HCT116 (cell line): Measurements from ENCODE around the gene MON1B. TPM values are rescaled to one million over a fixed set of nuclear protein-coding genes. Genes with fewer than 3 reads are reported as not detected.

ENCODE experiments used
- ATAC-seq: fragments of 200-7000 bp; cut with Tn5 transposase; 2 replicates; pipeline ENCODE4 v1.9.1; 2020; ENCODE audit warnings: mild to moderate bottlenecking, moderate library complexity
- BruUV-seq: library from RNA; stranded (reverse); fragments of 400-500 nt; replicated peaks from 2 replicates; lab custom pipeline; 2021; lab: Mats Ljungman, UMichigan
- CTCF ChIA-PET: fragments of 300-600 bp; sonication (Branson Sonifier 250); formaldehyde crosslinking; loops from one replicate; lab custom pipeline; 2021; ENCODE audit warnings: antibody characterized with exemption; lab: Charles Lee
- POLR2A ChIA-PET: fragments of 300-600, 350-600 bp; sonication (Branson Sonifier 250); formaldehyde crosslinking; loops from one replicate; lab custom pipeline; 2021; ENCODE audit warnings: antibody characterized with exemption; lab: Charles Lee
- RAD21 ChIA-PET, 2 experiments: fragments of 300-600 bp; sonication (Branson Sonifier 250); formaldehyde crosslinking; loops; one replicate each; lab custom pipeline; 2023; ENCODE audit warnings: low total read pairs in 2 of 2; ENCODE audit not compliant: uncharacterized antibody in 2 of 2, unreplicated experiment in 2 of 2, low non-redundant PET in 1 of 2; lab: Charles Lee
- DNase-seq: peaks from one replicate; pipeline ENCODE4 v3.0.0-alpha.2; 2010; ENCODE audit warnings: low read depth, low spot score
- H2AFZ ChIP-seq: fragments of 200-600 bp; shearing (Covaris generic), sonication (generic); 2 replicates; pipeline ENCODE4 v1.6.1; 2017; ENCODE audit warnings: low read depth, mixed run types, mixed read lengths, antibody characterized with exemption, low read length; ENCODE audit not compliant: poor library complexity, severe bottlenecking
- H3K27ac ChIP-seq: 2 replicates; pipeline ENCODE4 v1.5.1; 2012; ENCODE audit warnings: low read depth, low read length
- H3K27me3 ChIP-seq: fragments of 200-600 bp; sonication (generic); 2 replicates; pipeline ENCODE4 v1.6.1; 2016; ENCODE audit warnings: mixed run types, low read length, mixed read lengths; ENCODE audit not compliant: insufficient read depth
- H3K36me3 ChIP-seq, 2 experiments: fragments of 200-500 bp in 1 of 2; fragments of 200-600 bp in 1 of 2; sonication (Bioruptor generic) in 1 of 2; sonication (generic) in 1 of 2; 2 replicates each; pipeline versions ENCODE4 v1.5.1 to v1.6.1; 2014 to 2016; ENCODE audit warnings: low read length in 2 of 2, inconsistent platforms in 1 of 2, mixed read lengths in 1 of 2, mixed run types in 1 of 2; ENCODE audit not compliant: insufficient read depth in 2 of 2, control insufficient read depth in 1 of 2
- H3K4me1 ChIP-seq, 2 experiments: fragments of 200-600 bp in 1 of 2; sonication (generic) in 1 of 2; 2 replicates each; pipeline versions ENCODE4 v1.5.1 to v1.6.1; 2012 to 2017; ENCODE audit warnings: low read length in 2 of 2, inconsistent platforms in 1 of 2, mild to moderate bottlenecking in 1 of 2, mixed read lengths in 1 of 2, mixed run types in 1 of 2, moderate library complexity in 1 of 2; ENCODE audit not compliant: insufficient read depth in 2 of 2, control insufficient read depth in 1 of 2
- H3K4me2 ChIP-seq: fragments of 200-600 bp; sonication (generic); 2 replicates; pipeline ENCODE4 v1.6.1; 2017; ENCODE audit warnings: mixed run types, low read length, mixed read lengths
- H3K4me3 ChIP-seq, 2 experiments: fragments of 200-600 bp in 1 of 2; sonication (generic) in 1 of 2; replicated peaks in 1 of 2; 2 replicates each; pipeline ENCODE4 v1.5.1; 2011 to 2016; ENCODE audit warnings: low read length in 2 of 2, control low read depth in 1 of 2, low read depth in 1 of 2, mild to moderate bottlenecking in 1 of 2, mixed read lengths in 1 of 2, mixed run types in 1 of 2
- H3K79me2 ChIP-seq: fragments of 200-600 bp; sonication (generic); 2 replicates; pipeline ENCODE4 v1.6.1; 2017; ENCODE audit warnings: mild to moderate bottlenecking, mixed run types, low read length, moderate library complexity, mixed read lengths; ENCODE audit not compliant: insufficient read depth
- H3K9ac ChIP-seq: fragments of 200-600 bp; sonication (generic); 2 replicates; pipeline ENCODE4 v1.6.1; 2016; ENCODE audit warnings: low read length, mixed read lengths
- H3K9me2 ChIP-seq: fragments of 200-600 bp; sonication (generic), shearing (Covaris generic); 2 replicates; pipeline ENCODE4 v1.6.1; 2017; ENCODE audit warnings: mixed run types, mild to moderate bottlenecking, moderate library complexity; ENCODE audit not compliant: insufficient read depth
- H3K9me3 ChIP-seq, 2 experiments: fragments of 200-500 bp in 1 of 2; fragments of 200-600 bp in 1 of 2; sonication (Bioruptor generic) in 1 of 2; sonication (generic) in 1 of 2; 2 replicates each; pipeline ENCODE4 v1.6.1; 2014 to 2017; ENCODE audit warnings: low read length in 2 of 2, mixed read lengths in 2 of 2, inconsistent platforms in 1 of 2, low read depth in 1 of 2, mild to moderate bottlenecking in 1 of 2, mixed run types in 1 of 2, moderate library complexity in 1 of 2; ENCODE audit not compliant: control insufficient read depth in 1 of 2, insufficient read depth in 1 of 2
- H4K20me1 ChIP-seq: fragments of 200-600 bp; sonication (generic), shearing (Covaris generic); 2 replicates; pipeline ENCODE4 v1.6.1; 2017; ENCODE audit warnings: mixed run types, mild to moderate bottlenecking, moderate library complexity; ENCODE audit not compliant: insufficient read depth
- EGR1 ChIP-seq: IDR thresholded peaks from 2 replicates; pipeline ENCODE4 v1.6.1; 2012; ENCODE audit warnings: low read depth
- EZH2phosphoT487 ChIP-seq: fragments of 200-600 bp; IDR thresholded peaks from 2 replicates; pipeline ENCODE4 v1.6.1; 2018; ENCODE audit warnings: antibody characterized with exemption, borderline replicate concordance
- FOSL1 ChIP-seq: IDR thresholded peaks from 2 replicates; pipeline ENCODE4 v1.6.1; 2012; ENCODE audit warnings: low read depth
- POLR2A ChIP-seq: IDR thresholded peaks from 2 replicates; pipeline ENCODE4 v1.7.0; 2011; ENCODE audit warnings: borderline replicate concordance; ENCODE audit not compliant: insufficient read depth, insufficient read length; ENCODE audit errors: extremely low read depth
- RAD21 ChIP-seq: IDR thresholded peaks from 2 replicates; pipeline ENCODE4 v1.6.1; 2012; ENCODE audit warnings: low read depth, mild to moderate bottlenecking
- TCF7L2 ChIP-seq: IDR thresholded peaks from 2 replicates; pipeline ENCODE4 v1.7.0; 2011; ENCODE audit warnings: borderline replicate concordance, inconsistent platforms; ENCODE audit not compliant: insufficient read depth, insufficient read length; ENCODE audit errors: extremely low read depth
- YY1 ChIP-seq: IDR thresholded peaks from 2 replicates; pipeline ENCODE4 v1.6.1; 2011; ENCODE audit warnings: low read length, low read depth, moderate library complexity, mild to moderate bottlenecking; ENCODE audit not compliant: insufficient replicate concordance; ENCODE audit errors: extremely low read depth
- ZBTB33 ChIP-seq: IDR thresholded peaks from 2 replicates; pipeline ENCODE4 v1.6.1; 2011; ENCODE audit warnings: mild to moderate bottlenecking, low read length, moderate library complexity; ENCODE audit not compliant: insufficient replicate concordance; ENCODE audit errors: extremely low read depth
- intact Hi-C: fragments of 100-400 bp; cut with micrococcal nuclease; formaldehyde crosslinking; loops from 2 replicates; pipeline ENCODE4 v1.10.0; 2022
- total RNA-seq: library from RNA; stranded (reverse); gene quantifications from one replicate; pipeline ENCODE4 v1.2.1, GENCODE V29; 2021; ENCODE audit not compliant: unreplicated experiment
- TF ChIP-seq, protein P1 (sequence below), 3 experiments: fragments of 200-600 bp in 1 of 3; sonication (generic) in 1 of 3; IDR thresholded peaks in 2 of 3; conservative IDR thresholded peaks in 1 of 3; 2 replicates each; pipeline ENCODE4 v1.5.1; 2012 to 2017; ENCODE audit warnings: low read depth in 2 of 3, low read length in 2 of 3, antibody characterized with exemption in 1 of 3, borderline replicate concordance in 1 of 3, control low read depth in 1 of 3, mild to moderate bottlenecking in 1 of 3, mixed read lengths in 1 of 3, mixed run types in 1 of 3, moderate library complexity in 1 of 3; ENCODE audit not compliant: insufficient read depth in 1 of 3
- TF ChIP-seq, protein P2 (sequence below): IDR thresholded peaks from 2 replicates; pipeline ENCODE4 v1.6.1; 2012

Gene MON1B
- total RNA-seq, 1 experiment from 2014 or later, result 34.7 TPM

- TF ChIP-seq RAD21 (no peak), YY1 (no peak), EZH2phosphoT487 (no peak), TCF7L2 (no peak), EGR1 (no peak), FOSL1 (no peak)
- Histone ChIP-seq H3K4me1 (no peaks in the 10 kb centered on the region), H3K27ac (no peak overlapping the region), H3K27me3 (peaks cover 20% of the 10 kb centered on the region), H3K36me3 (no peaks in the 10 kb centered on the region), H3K9ac (no peak overlapping the region), H3K9me2 (no peaks in the 10 kb centered on the region), H3K79me2 (no peaks in the 10 kb centered on the region), H4K20me1 (no peaks in the 10 kb centered on the region), H3K4me2 (no peak overlapping the region), H3K4me3 (no peak overlapping the region), H3K9me3 (no peaks in the 10 kb centered on the region), H2AFZ (no peak overlapping the region)
- ATAC-seq, result no peak
- intact Hi-C loops, result loop anchor here (5.0 kb wide), 1 partner anchor 1267 kb away; no protein-coding TSS in a partner anchor
- DNase-seq, result no peak
- ChIA-PET CTCF (interaction anchor here (1.0 to 3.5 kb wide), 4 partner anchors 46 to 1381 kb away, joined by 3 to 47 read pairs (median 4); no protein-coding TSS in a partner anchor), POLR2A (no interaction called here), RAD21 (no interaction called here)
- BruUV-seq, result no TSS peak
These were observed 22.1 kb upstream of the MON1B start for GRCh38 chr16:77168901-77169300.

GRCh38 chr16:77169650-77170236 is 21.2 kb upstream of the MON1B start:
- no peaks in the 10 kb centered on the region for H3K4me1 ChIP-seq
- ATAC-seq (peak; percentile 87), DNase-seq (peak; percentile 42)
- ChIA-PET CTCF (interaction anchor here (1.2 to 3.5 kb wide), 7 partner anchors 11 to 1382 kb away, joined by 3 to 47 read pairs (median 11); no protein-coding TSS in a partner anchor), RAD21 (no interaction called here)
- no peaks in the 10 kb centered on the region for H3K9me3 ChIP-seq
- H3K9me2 ChIP-seq, result no peaks in the 10 kb centered on the region
- no peak overlapping the region for H2AFZ ChIP-seq
- TF ChIP-seq POLR2A (no peak), ZBTB33 (no peak), RAD21 (peak; percentile 75), TCF7L2 (no peak)
- TF ChIP-seq, protein P1, sequence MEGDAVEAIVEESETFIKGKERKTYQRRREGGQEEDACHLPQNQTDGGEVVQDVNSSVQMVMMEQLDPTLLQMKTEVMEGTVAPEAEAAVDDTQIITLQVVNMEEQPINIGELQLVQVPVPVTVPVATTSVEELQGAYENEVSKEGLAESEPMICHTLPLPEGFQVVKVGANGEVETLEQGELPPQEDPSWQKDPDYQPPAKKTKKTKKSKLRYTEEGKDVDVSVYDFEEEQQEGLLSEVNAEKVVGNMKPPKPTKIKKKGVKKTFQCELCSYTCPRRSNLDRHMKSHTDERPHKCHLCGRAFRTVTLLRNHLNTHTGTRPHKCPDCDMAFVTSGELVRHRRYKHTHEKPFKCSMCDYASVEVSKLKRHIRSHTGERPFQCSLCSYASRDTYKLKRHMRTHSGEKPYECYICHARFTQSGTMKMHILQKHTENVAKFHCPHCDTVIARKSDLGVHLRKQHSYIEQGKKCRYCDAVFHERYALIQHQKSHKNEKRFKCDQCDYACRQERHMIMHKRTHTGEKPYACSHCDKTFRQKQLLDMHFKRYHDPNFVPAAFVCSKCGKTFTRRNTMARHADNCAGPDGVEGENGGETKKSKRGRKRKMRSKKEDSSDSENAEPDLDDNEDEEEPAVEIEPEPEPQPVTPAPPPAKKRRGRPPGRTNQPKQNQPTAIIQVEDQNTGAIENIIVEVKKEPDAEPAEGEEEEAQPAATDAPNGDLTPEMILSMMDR (IDR thresholded peaks at IDR 0.05 in 2 of 3, conservative IDR thresholded peaks at IDR 0.05 in 1 of 3; ENCODE audit: borderline replicate concordance in 1 of 3, insufficient read depth in 1 of 3, low read depth in 2 of 3, low read length in 2 of 3), result peak; percentile 45 to 91 (median 83); a peak in 5 of 6 replicates
- TF ChIP-seq, protein P2, sequence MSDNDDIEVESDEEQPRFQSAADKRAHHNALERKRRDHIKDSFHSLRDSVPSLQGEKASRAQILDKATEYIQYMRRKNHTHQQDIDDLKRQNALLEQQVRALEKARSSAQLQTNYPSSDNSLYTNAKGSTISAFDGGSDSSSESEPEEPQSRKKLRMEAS, result no peak
- TF ChIP-seq, all 23 proteins: peak for 2
- intact Hi-C loops, result loop anchor here (5.0 kb wide), 3 partner anchors 1267 to 1527 kb away; no protein-coding TSS in a partner anchor
- no peaks in the 10 kb centered on the region for H3K79me2 ChIP-seq
- POLR2A ChIA-PET, result interaction anchor here (0.7 kb wide), 1 partner anchor 419 kb away, joined by 3 read pairs; no protein-coding TSS in a partner anchor
- BruUV-seq, result no TSS peak
- no peak overlapping the region for H3K9ac ChIP-seq
- H3K4me2 ChIP-seq, result no peak overlapping the region
- no peaks in the 10 kb centered on the region for H3K36me3 ChIP-seq
- H3K4me3 ChIP-seq, result no peak overlapping the region
- H4K20me1 ChIP-seq, result no peaks in the 10 kb centered on the region
- peaks cover 14% of the 10 kb centered on the region; the same call in 1 of the 2 replicates for H3K27me3 ChIP-seq
- H3K27ac ChIP-seq, result no peak overlapping the region
